Mucosa of stomach (tissue), 1 donor: ENCODE results near the gene DNER.

ENCODE experiments used
- H3K27me3 ChIP-seq: one replicate; pipeline ENCODE4 v1.7.0; 2013; ENCODE audit warnings: mild to moderate bottlenecking, low read length; ENCODE audit not compliant: control insufficient read depth, insufficient read depth
- H3K36me3 ChIP-seq: one replicate; pipeline ENCODE4 v1.7.0; 2013; ENCODE audit warnings: low read length; ENCODE audit not compliant: control insufficient read depth, insufficient read depth
- H3K4me1 ChIP-seq: one replicate; pipeline ENCODE4 v1.7.0; 2013; ENCODE audit warnings: mild to moderate bottlenecking, low read length; ENCODE audit not compliant: control insufficient read depth, insufficient read depth
- H3K4me3 ChIP-seq: one replicate; pipeline ENCODE4 v1.7.0; 2013; ENCODE audit warnings: low read length
- H3K9ac ChIP-seq: one replicate; pipeline ENCODE4 v1.7.0; 2013; ENCODE audit warnings: mild to moderate bottlenecking, low read length, moderate library complexity
- H3K9me3 ChIP-seq: one replicate; pipeline ENCODE4 v1.7.0; 2013; ENCODE audit warnings: mild to moderate bottlenecking, low read length, moderate library complexity; ENCODE audit not compliant: control insufficient read depth
- donor health status: Pancreatic carcinoma.

DNER gene

DNA sequence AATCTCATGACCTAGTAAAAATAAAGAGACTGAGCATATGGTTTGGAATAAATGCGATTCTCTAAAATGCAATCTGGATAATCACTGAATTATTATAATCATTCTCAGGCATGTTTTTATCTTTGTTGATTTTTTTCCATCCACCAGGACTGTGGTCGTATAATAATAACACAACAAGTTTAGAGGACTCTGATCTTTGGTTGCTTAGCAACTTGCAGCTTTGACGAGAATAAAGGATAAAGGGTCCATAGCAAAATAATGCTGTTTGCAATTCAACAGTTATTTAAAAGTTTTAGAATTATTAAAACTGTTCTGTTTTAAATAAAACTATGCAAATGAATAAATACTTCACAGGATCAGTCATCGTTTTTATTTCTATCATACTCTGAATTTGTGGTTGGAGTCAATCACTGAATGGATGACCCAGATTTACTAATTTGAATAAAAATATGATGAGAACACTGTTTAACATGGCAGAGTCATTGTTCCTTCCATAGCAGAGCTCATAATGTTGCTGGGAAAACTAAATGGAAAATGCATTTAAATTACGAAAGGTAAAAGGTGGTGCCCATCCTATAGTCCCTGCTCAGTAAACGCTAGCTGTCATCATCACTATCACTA, 29.3 kb downstream of the DNER start:
- no peak overlapping the region for H3K9ac ChIP-seq
- no peak overlapping the region for H3K4me3 ChIP-seq
- no peaks in the 10 kb centered on the region for H3K4me1 ChIP-seq
- H3K9me3 ChIP-seq: no peaks in the 10 kb centered on the region
- no peaks in the 10 kb centered on the region for H3K27me3 ChIP-seq
- no peaks in the 10 kb centered on the region for H3K36me3 ChIP-seq

DNA sequence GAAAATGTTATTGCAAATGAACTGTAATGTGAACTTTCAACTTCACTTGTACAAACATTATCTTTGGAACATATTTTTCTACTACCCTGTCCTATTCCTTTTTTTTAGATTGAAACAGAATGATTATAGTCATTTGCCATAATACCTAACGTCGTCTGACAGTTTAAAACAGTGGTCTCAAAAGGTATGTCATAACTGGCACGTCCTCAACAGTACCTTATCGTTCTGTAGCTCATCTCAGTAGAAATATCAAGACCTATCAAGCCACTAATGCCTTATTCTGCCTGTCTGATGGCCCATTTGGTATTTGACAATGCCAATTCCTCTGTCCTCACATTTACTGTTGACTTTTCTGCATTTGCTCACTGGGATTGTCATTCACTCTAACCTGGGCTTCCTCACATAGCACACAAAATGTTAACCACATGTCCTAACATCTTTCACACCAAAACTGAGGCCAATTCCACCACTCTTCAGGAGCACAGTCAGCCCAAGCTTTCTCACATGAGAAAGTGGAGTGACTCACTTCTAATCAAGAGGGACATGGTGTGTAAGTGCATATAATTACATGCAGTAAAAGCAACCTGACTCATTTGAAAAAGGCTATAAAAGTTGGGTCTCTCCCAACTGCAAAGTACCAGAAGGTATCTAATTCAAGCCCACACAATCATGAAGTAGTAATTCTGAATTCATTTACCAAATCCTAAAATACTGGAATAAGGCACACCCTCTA, 34.8 kb downstream of the DNER start:
- H3K4me1 ChIP-seq: no peaks in the 10 kb centered on the region
- H3K4me3 ChIP-seq: no peak overlapping the region
- H3K27me3 ChIP-seq: no peaks in the 10 kb centered on the region
- H3K36me3 ChIP-seq: no peaks in the 10 kb centered on the region
- no peaks in the 10 kb centered on the region for H3K9me3 ChIP-seq
- no peak overlapping the region for H3K9ac ChIP-seq

DNA sequence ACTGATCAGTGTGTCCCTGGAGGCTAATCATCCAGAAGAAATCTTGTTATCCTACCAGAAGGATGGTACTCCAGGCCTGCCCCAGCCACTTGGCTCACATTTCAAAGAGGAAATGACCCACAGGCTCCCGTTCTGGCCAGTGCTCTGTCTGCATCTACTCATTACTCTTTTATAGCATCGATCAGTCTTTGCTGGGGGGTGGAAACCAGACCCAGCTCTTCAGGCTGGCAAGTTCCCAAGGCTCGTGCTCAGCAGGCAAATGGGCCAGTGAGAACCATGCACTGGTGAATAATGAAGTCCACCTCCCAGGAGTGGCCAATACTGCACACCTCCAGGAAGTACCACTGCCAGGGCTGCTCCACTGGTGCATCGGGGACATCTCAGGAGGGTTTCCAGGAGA, 38.8 kb downstream of the DNER start:
- H3K27me3 ChIP-seq: no peaks in the 10 kb centered on the region
- no peaks in the 10 kb centered on the region for H3K4me1 ChIP-seq
- H3K36me3 ChIP-seq: no peaks in the 10 kb centered on the region
- H3K9me3 ChIP-seq: no peaks in the 10 kb centered on the region
- no peak overlapping the region for H3K4me3 ChIP-seq
- H3K9ac ChIP-seq: no peak overlapping the region

DNA sequence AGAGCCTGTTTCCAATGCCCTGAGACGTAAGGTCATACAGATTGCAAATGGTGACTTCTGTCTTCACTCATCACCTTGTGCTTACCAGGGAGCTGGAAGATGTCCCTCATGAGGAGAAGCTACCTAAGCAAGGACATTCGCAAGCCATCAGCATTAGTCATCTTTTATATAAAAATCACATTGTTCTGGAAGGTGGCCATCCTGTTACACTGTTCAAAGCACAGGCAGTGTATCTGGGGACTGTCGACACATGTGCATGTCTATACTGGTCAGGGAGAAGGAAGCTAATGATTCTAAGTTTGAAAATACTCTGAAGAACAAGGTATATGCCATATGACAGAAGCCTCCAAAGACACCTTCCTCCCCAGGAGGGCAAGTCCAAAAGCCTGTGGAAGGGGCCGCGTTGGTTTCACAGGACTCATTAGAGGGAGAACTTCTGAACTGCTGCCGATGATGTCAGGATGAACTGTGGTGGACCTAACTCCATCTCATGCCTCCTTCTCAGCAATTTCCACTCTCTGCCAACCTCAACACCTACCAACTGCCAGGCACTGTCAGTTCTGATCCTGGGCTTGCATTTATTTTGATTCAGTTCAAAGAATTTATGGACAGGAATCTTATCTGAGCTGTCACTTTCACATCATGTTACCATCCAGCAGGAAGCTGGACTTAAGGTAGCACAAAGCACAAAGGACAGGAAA, 39.4 kb downstream of the DNER start:
- Histone ChIP-seq H3K36me3 (no peaks in the 10 kb centered on the region), H3K9me3 (no peaks in the 10 kb centered on the region), H3K9ac (no peak overlapping the region), H3K4me1 (no peaks in the 10 kb centered on the region), H3K27me3 (no peaks in the 10 kb centered on the region), H3K4me3 (no peak overlapping the region)

DNA sequence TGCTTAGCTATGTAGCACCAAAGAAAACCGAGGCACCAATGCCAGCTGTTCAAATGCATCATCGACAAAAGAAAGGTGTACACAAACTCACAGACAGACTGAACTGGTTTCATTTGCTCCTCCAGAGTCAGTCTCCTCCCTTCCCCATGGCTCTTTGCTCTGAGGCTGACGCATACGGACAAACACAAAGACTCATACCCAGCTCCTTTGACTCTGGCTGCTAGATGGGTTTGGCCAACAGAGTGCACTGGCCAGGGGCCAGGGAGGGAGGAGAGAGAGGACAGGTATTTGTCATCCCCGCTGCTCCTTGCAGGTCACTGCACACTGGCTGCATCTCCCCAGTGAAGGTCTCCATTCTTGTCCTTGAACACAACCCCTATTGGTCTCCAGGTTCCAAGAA, 40.7 kb downstream of the DNER start:
- Histone ChIP-seq H3K4me3 (no peak overlapping the region), H3K36me3 (no peaks in the 10 kb centered on the region), H3K4me1 (no peaks in the 10 kb centered on the region), H3K9ac (no peak overlapping the region), H3K9me3 (no peaks in the 10 kb centered on the region), H3K27me3 (no peaks in the 10 kb centered on the region)

DNA sequence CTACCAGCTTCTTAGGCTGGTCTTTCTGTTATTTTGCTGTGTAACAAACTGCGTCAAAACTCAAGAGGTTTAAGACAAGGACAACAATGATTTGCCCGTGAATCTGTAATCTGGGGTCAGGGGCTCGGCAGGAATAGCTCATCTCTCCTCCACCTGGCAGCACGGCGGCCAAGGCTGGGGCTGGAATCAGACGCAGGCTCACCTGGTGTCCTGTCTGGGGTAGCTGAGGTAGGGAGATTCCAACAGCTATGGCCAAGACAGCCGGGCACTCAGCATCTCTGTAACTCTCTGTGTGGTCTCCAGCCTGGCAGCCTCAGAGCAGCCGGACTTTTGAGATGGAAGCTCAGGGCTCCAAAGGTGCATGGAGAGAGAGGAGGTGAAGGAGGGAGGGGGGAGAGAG, 42.3 kb downstream of the DNER start:
- no peak overlapping the region for H3K4me3 ChIP-seq
- H3K9me3 ChIP-seq: no peaks in the 10 kb centered on the region
- no peaks in the 10 kb centered on the region for H3K36me3 ChIP-seq
- H3K4me1 ChIP-seq: no peaks in the 10 kb centered on the region
- no peaks in the 10 kb centered on the region for H3K27me3 ChIP-seq
- H3K9ac ChIP-seq: no peak overlapping the region

DNA sequence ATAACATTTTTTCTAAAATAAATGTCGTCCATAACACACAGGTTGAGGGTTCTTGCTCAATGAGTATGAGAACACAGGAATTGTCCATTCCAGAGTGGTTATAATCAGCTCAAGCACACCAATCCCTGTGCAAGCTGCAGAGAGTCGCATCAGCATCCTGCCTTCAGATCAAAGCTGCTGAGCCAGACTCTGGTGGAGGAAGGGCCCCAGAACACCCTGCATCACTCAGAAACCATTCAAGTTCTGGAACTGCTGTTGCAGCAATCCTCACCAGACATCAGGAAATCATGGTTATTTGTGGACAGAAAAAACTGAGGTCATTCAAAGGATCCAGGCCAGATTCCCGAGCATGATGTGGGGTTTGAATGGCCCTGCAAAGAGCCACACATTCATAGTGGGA, 44.5 kb downstream of the DNER start:
- no peaks in the 10 kb centered on the region for H3K27me3 ChIP-seq
- H3K36me3 ChIP-seq: no peaks in the 10 kb centered on the region
- H3K9ac ChIP-seq: no peak overlapping the region
- H3K9me3 ChIP-seq: no peaks in the 10 kb centered on the region
- no peaks in the 10 kb centered on the region for H3K4me1 ChIP-seq
- no peak overlapping the region for H3K4me3 ChIP-seq

DNA sequence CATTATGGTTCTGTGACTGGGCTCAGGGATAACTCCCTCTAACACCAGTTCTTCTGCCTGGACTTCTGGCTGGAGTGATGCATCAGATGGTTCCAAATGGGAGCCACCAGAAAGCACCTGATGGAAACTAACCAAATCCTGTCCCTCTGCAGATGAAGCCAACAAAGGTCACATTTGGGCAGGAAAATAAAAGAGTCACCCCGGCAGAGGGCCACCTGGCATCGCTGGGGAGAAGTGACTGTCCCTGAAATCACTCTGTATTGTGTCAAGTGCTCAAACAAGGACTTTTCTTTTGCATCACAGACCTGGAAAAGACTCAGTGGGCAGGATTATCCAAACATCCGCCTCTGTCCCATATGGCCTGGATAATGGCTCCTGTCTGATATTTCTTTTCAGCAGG, 47.5 kb downstream of the DNER start:
- no peak overlapping the region for H3K9ac ChIP-seq
- H3K4me3 ChIP-seq: no peak overlapping the region
- H3K27me3 ChIP-seq: no peaks in the 10 kb centered on the region
- no peaks in the 10 kb centered on the region for H3K36me3 ChIP-seq
- no peaks in the 10 kb centered on the region for H3K4me1 ChIP-seq
- H3K9me3 ChIP-seq: no peaks in the 10 kb centered on the region

DNA sequence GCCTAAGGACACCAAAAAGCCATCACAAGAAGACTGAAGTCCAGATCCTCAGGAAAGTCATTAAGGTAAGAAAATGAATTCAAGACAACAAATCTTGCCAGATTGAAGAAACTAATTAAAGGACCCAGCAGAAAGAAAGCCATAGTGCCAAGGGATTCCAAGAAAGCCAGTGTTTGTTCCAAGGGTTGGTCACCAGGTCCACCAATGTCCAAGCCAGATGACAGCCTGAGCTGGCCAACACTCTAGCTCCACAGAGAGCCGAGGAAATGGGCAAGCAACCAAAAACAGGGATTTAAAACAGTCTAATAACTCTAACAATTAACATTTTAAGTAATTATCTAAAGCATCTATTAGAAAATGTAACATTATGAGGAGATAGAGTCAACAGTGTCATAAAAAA, 49.2 kb downstream of the DNER start:
- H3K36me3 ChIP-seq: no peaks in the 10 kb centered on the region
- H3K27me3 ChIP-seq: no peaks in the 10 kb centered on the region
- no peak overlapping the region for H3K4me3 ChIP-seq
- H3K4me1 ChIP-seq: no peaks in the 10 kb centered on the region
- H3K9ac ChIP-seq: no peak overlapping the region
- H3K9me3 ChIP-seq: no peaks in the 10 kb centered on the region

DNA sequence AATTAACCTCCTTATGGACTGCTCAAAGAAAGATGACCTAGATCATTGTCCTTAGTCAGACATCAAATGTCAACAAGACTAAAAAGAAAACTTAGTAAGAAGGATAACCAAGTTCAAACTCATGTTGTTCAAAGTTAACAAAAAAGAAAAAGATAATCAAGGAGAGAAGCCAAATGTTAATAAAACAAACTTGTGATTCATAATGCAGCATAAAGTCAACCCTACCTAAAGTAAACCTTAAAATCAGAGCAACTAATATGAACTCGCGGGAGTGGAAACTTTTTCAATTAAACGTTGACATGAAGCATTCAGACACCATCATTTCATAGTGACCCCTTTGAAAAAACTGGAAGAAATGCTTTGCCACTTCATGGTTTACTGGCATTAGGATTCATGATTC, 52.9 kb downstream of the DNER start:
- Histone ChIP-seq H3K4me1 (no peaks in the 10 kb centered on the region), H3K27me3 (no peaks in the 10 kb centered on the region), H3K36me3 (no peaks in the 10 kb centered on the region), H3K4me3 (no peak overlapping the region), H3K9me3 (no peaks in the 10 kb centered on the region), H3K9ac (no peak overlapping the region)

DNA sequence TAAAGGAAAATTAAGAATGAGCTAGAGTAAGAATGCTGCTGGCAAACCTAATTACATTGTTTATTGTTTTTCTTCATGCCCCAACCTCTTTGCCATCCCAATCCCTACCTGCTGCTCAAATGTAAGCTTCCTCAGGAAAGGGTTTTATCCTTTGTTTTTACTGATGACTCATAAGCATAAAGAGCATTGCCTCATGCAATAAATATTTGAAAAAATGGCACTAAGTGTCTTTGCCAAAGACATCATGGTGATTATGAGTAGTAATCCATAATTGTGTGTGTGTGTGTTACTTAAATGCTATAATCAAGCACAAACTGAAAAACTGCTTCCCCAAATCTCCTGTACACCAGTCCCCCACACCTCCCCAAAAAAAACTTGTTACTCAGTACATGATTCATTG, 53.4 kb downstream of the DNER start:
- Histone ChIP-seq H3K36me3 (no peaks in the 10 kb centered on the region), H3K9me3 (no peaks in the 10 kb centered on the region), H3K9ac (no peak overlapping the region), H3K4me1 (no peaks in the 10 kb centered on the region), H3K27me3 (no peaks in the 10 kb centered on the region), H3K4me3 (no peak overlapping the region)

DNA sequence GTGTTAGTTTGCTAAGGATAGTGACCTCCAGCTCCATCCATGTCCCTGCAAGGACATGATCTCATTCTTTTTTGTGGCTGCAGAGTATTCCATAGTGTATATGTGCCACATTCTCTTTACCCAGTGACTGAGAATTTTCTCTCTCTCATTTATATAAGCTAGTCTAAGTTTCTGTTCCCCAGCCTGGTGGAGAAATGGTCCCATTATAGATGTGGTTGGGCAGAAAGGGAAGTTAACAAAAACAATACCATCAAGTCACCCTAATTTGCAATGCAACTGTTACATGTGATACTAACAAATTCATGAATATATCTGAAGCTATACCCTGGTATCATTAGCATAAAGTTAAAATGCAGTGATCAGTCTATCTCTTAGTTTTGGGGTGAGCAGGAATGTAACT, 54.0 kb downstream of the DNER start:
- Histone ChIP-seq H3K36me3 (no peaks in the 10 kb centered on the region), H3K27me3 (no peaks in the 10 kb centered on the region), H3K4me3 (no peak overlapping the region), H3K9ac (no peak overlapping the region), H3K9me3 (no peaks in the 10 kb centered on the region), H3K4me1 (no peaks in the 10 kb centered on the region)
